K562 (cell line): ENCODE data around the gene DLGAP1. TPM values are rescaled to one million over a fixed set of nuclear protein-coding genes. Genes with fewer than 3 reads are reported as not detected.

Source experiments
- ATAC-seq: fragments of 200-7000 bp; cut with Tn5 transposase; 3 replicates; pipeline ENCODE4 v1.9.1; 2020; ENCODE audit warnings: moderate library complexity
- BruUV-seq: library from RNA; stranded (reverse); fragments of 400-500 nt; replicated peaks from 2 replicates; lab custom pipeline; 2021; lab: Mats Ljungman, UMichigan
- CTCF ChIA-PET: fragments of 300-600 bp; formaldehyde crosslinking; extraction: SDS; loops from one replicate; lab custom pipeline; 2021; ENCODE audit warnings: low intra/inter-chr PET ratio; lab: Yijun Ruan, JAX
- POLR2A ChIA-PET: fragments of 300-600, 350-650 bp; sonication (Branson Sonifier 250); formaldehyde crosslinking; extraction: SDS; loops from one replicate; lab custom pipeline; 2021; ENCODE audit warnings: antibody characterized with exemption, inconsistent platforms; lab: Yijun Ruan, JAX
- DNase-seq, 4 experiments: peaks; one replicate each; pipeline versions ENCODE4 v3.0.0 to v3.0.0-alpha.2; 2011 to 2018; ENCODE audit warnings: low spot score in 3 of 4, mixed read lengths in 3 of 4; ENCODE audit errors: extremely low read depth in 1 of 4
- FAIRE-seq: peaks from 2 replicates; lab custom pipeline; 2011; peaks lifted over from hg19 to GRCh38; lab: Jason Lieb, UNC
- H2AFZ ChIP-seq: 2 replicates; pipeline ENCODE4 v1.6.0; 2011; ENCODE audit warnings: low read depth, low read length, control low read depth, inconsistent platforms
- H3K27ac ChIP-seq: fragments of 200-600 bp; 3 replicates; pipeline ENCODE4 v1.8.0; 2011; ENCODE audit warnings: low read depth, mild to moderate bottlenecking, control low read depth, inconsistent platforms, low read length, moderate library complexity, mixed read lengths; ENCODE audit errors: extremely low read depth
- H3K27me3 ChIP-seq, 2 experiments: fragments of 300-600 bp in 1 of 2; 2 replicates in 1 of 2; 3 replicates in 1 of 2; pipeline versions ENCODE4 v1.6.0 to v1.8.0; 2011; ENCODE audit warnings: inconsistent platforms in 2 of 2, low read length in 2 of 2, mild to moderate bottlenecking in 1 of 2, mixed read lengths in 1 of 2, moderate library complexity in 1 of 2; ENCODE audit not compliant: control insufficient read depth in 2 of 2, insufficient read depth in 2 of 2
- H3K36me3 ChIP-seq: fragments of 300-600 bp; 3 replicates; pipeline ENCODE4 v1.8.0; 2011; ENCODE audit warnings: mild to moderate bottlenecking, low read length, inconsistent platforms; ENCODE audit not compliant: control insufficient read depth, insufficient read depth
- H3K4me1 ChIP-seq, 2 experiments: fragments of 200-600 bp in 1 of 2; replicated peaks in 1 of 2; 2 replicates in 1 of 2; 3 replicates in 1 of 2; pipeline versions ENCODE4 v1.5.1 to v1.8.0; 2011; ENCODE audit warnings: inconsistent platforms in 2 of 2, low read length in 2 of 2, mild to moderate bottlenecking in 1 of 2, mixed read lengths in 1 of 2, moderate library complexity in 1 of 2; ENCODE audit not compliant: control insufficient read depth in 2 of 2, insufficient read depth in 2 of 2
- H3K4me2 ChIP-seq: 2 replicates; pipeline ENCODE4 v1.6.1; 2011; ENCODE audit warnings: low read length, control low read depth, inconsistent platforms, mixed read lengths; ENCODE audit not compliant: insufficient read depth
- H3K4me3 ChIP-seq: fragments of 200-600 bp; sonication (generic), shearing (Covaris generic); 2 replicates; pipeline ENCODE4 v1.5.1; 2016; ENCODE audit warnings: control low read depth, inconsistent platforms
- H3K79me2 ChIP-seq: fragments of 200-600 bp; 3 replicates; pipeline ENCODE4 v1.8.0; 2011; ENCODE audit warnings: low read length, inconsistent platforms; ENCODE audit not compliant: control insufficient read depth, insufficient read depth
- H3K9ac ChIP-seq, 2 experiments: 2 replicates each; pipeline versions ENCODE4 v1.6.0 to v1.6.1; 2011; ENCODE audit warnings: low read depth in 2 of 2, low read length in 2 of 2, control low read depth in 1 of 2, inconsistent platforms in 1 of 2, mild to moderate bottlenecking in 1 of 2, mixed read lengths in 1 of 2; ENCODE audit not compliant: insufficient read depth in 1 of 2
- H3K9me1 ChIP-seq: one replicate; pipeline ENCODE4 v1.6.0; 2011; ENCODE audit warnings: inconsistent platforms, mild to moderate bottlenecking, low read length, moderate library complexity; ENCODE audit not compliant: control insufficient read depth, insufficient read depth
- H3K9me3 ChIP-seq: replicated peaks from 2 replicates; pipeline ENCODE4 v1.5.1; 2011; ENCODE audit warnings: low read depth, low read length, inconsistent platforms; ENCODE audit not compliant: control insufficient read depth, insufficient read depth
- H4K20me1 ChIP-seq: replicated peaks from 2 replicates; pipeline ENCODE4 v1.6.1; 2011; ENCODE audit warnings: low read length, inconsistent platforms, mixed read lengths; ENCODE audit not compliant: control insufficient read depth, insufficient read depth
- E2F4 ChIP-seq: sonication (generic); formaldehyde crosslinking; IDR thresholded peaks from 2 replicates; pipeline ENCODE4 v1.8.0; 2022; ENCODE audit warnings: mild to moderate bottlenecking, low read depth, missing genetic modification reagents
- ETV5 ChIP-seq: sonication (generic); formaldehyde crosslinking; IDR thresholded peaks from 2 replicates; pipeline ENCODE4 v1.4.0; 2020; ENCODE audit warnings: low read depth, mild to moderate bottlenecking, missing genetic modification reagents
- PHB ChIP-seq: fragments of 250-450 bp; sonication (Bioruptor Pico); IDR thresholded peaks from 2 replicates; pipeline ENCODE4 v1.5.0; 2021
- WGBS: fragments of 100-300 bp; shearing (Covaris generic); methylation state at CpG from one replicate; pipeline ENCODE4 v1.1.6; 2016; ENCODE audit warnings: low coverage, mixed read lengths; ENCODE audit not compliant: insufficient coverage; ENCODE audit errors: missing lambda C conversion rate; 5-methylcytosine and 5-hydroxymethylcytosine counted together
- in situ Hi-C: fragments of 300-500 bp; cut with MboI; formaldehyde crosslinking; loops from 4 replicates; pipeline ENCODE4 v1.15.0; 2018; ENCODE audit warnings: inconsistent platforms, mixed read lengths
- intact Hi-C: fragments of 100-400 bp; cut with micrococcal nuclease; formaldehyde crosslinking; loops from 2 replicates; pipeline ENCODE4 v1.14.2; 2022
- polyA plus RNA-seq, 8 experiments: library from polyadenylated mRNA; depleted of rRNA in 4 of 8; stranded (reverse) in 5 of 8; unstranded in 3 of 8; fragments of >200 nt; fragmentation: Nextera tagmentation in 2 of 8; fragmentation: Illumina TruSeq in 1 of 8; extraction: Ambion mirVana in 2 of 8; extraction: Trizol in 1 of 8; gene quantifications; 2 replicates each; pipeline versions ENCODE4 v1.2.1 to v1.2.3, GENCODE V29; 2011 to 2014; ENCODE audit warnings: inconsistent platforms in 1 of 8, missing spikeins in 1 of 8
- total RNA-seq, 7 experiments: library from RNA; depleted of rRNA in 6 of 7; stranded (reverse); fragments of >200 nt in 6 of 7; fragmentation: Illumina TruSeq in 2 of 7; extraction: Trizol in 2 of 7; gene quantifications; 2 replicates each; pipeline versions ENCODE4 v1.2.1 to v1.2.3, GENCODE V29; 2011 to 2021; ENCODE audit warnings: low replicate concordance in 1 of 7
- TF ChIP-seq, protein P1 (sequence below): fragments of 250-450 bp; sonication (Bioruptor Pico); IDR thresholded peaks from 2 replicates; pipeline ENCODE4 v1.8.0; 2022; ENCODE audit warnings: moderate library complexity, mild to moderate bottlenecking, inconsistent platforms

Gene DLGAP1
- total and polyA plus RNA-seq, 9 of the 15 experiments (the other 6 are each of a cell fraction or from before 2014, with no cell fraction given) = 0.04 to 0.22 (median 0.08) TPM

DNA sequence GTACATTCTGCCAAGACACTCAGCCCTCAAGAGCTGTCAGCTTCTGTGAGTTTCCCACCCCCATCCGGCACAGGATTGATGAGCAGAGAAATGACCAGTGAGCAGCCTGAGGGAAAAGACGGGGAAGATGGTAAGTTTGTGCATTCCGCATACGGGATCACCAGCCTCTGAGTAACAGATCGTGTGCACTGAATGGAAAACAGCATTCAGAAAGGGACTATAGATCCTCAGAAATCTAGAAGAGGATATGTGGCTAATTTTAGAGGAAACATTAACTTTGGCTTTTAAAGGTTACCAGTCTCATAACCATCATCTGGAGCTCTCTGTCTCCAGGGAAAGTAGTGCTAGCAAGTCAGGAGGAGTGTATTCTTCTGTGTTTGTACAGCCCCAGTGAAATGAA is 679.1 kb downstream of the DLGAP1 start (continued):
- no peak for TF ChIP-seq E2F4 (CRISPR knock-in tag)

DNA sequence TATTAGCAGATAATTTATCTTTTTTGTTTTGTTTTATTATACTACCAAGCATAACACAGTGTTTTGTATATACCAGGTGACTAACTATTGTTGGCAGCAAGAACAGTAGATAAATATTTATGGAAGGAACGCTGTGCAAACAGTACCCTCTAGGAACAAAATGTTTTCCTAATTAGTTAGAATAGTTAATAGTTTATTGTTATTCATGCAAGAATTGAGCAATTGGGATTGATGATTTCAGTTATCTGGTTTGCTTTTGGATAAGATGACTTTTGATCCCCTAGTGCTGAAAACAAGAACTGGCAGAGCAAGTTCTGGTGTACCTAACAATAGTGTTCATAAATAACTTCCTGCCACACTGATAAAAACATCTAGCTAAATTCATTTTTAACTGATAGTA is 681.8 kb downstream of the DLGAP1 start:
- no peak for TF ChIP-seq PHB
- TF ChIP-seq, protein P1, sequence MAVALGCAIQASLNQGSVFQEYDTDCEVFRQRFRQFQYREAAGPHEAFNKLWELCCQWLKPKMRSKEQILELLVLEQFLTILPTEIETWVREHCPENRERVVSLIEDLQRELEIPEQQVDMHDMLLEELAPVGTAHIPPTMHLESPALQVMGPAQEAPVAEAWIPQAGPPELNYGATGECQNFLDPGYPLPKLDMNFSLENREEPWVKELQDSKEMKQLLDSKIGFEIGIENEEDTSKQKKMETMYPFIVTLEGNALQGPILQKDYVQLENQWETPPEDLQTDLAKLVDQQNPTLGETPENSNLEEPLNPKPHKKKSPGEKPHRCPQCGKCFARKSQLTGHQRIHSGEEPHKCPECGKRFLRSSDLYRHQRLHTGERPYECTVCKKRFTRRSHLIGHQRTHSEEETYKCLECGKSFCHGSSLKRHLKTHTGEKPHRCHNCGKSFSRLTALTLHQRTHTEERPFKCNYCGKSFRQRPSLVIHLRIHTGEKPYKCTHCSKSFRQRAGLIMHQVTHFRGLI = no peak
- TF ChIP-seq ETV5 (CRISPR knock-in tag) = no peak
- ChIA-PET CTCF (interaction anchor here (3.2 kb wide), 1 partner anchor 222 kb away, joined by 9 read pairs; no protein-coding TSS in a partner anchor), POLR2A (interaction anchor here (1.6 kb wide), 1 partner anchor 9 kb away, joined by 4 read pairs; no protein-coding TSS in a partner anchor)
- H3K4me1 ChIP-seq = peaks cover 6 to 8% of the 10 kb centered on the region in 2 experiments; a peak in 4 of 5 replicates
- ATAC-seq (no peak), DNase-seq (no peak), FAIRE-seq (no peak)
- BruUV-seq = no TSS peak
- intact Hi-C loops = no loop called here
- no peaks in the 10 kb centered on the region for H3K9me3 ChIP-seq
- no peak overlapping the region for H2AFZ ChIP-seq
- H3K9me1 ChIP-seq = no peaks in the 10 kb centered on the region
- no peak overlapping the region for H3K4me2 ChIP-seq
- no peak overlapping the region for H3K4me3 ChIP-seq
- no peak overlapping the region for H3K9ac ChIP-seq
- H4K20me1 ChIP-seq = no peaks in the 10 kb centered on the region
- peaks cover 27 to 29% of the 10 kb centered on the region in 2 experiments; a peak in 4 of 5 replicates for H3K27me3 ChIP-seq
- in situ Hi-C loops = no loop called here
- no peaks in the 10 kb centered on the region for H3K79me2 ChIP-seq
- no peak overlapping the region for H3K27ac ChIP-seq
- no peaks in the 10 kb centered on the region for H3K36me3 ChIP-seq
- 3% methylated on average over 1 of the region's 1 CpG for WGBS
